CD1c-positive myeloid dendritic cell (primary cell): ENCODE measurements around the gene TMEM259.
"Not testable (repeated sequence)": the region's sequence is repeated elsewhere in the genome, so short reads cannot be mapped to it uniquely, and the experiment has no call there.

ENCODE experiments used
- DNase-seq: peaks from one replicate; pipeline ENCODE4 v3.0.0-alpha.2; 2016; ENCODE audit errors: extremely low spot score

TMEM259 gene

GRCh38 chr19:1040476-1041271, 19.8 kb upstream of the TMEM259 start:
- DNase-seq: peak; percentile 90

GRCh38 chr19:1039646-1040475, 18.9 kb upstream of the TMEM259 start, which contains the start of gene ABCA7:
Gene ABCA7, plus strand, starts transcription at chr19:1040107. Its CDS starts 1,255 bp downstream, at chr19:1041362.
- peak; percentile 98 for DNase-seq

- DNase-seq: no peak
Measured at GRCh38 chr19:1038978-1039645, 18.2 kb upstream of the TMEM259 start.

GRCh38 chr19:1037621-1038064, 16.7 kb upstream of the TMEM259 start:
- no peak for DNase-seq

- DNase-seq: no peak
Measured at GRCh38 chr19:1035998-1036621, 15.2 kb upstream of the TMEM259 start.

- DNase-seq: no peak
Measured at GRCh38 chr19:1032264-1032867, 11.4 kb upstream of the TMEM259 start.

GRCh38 chr19:1028062-1028926, 7.4 kb upstream of the TMEM259 start:
- DNase-seq: peak; percentile 59

- no peak for DNase-seq
Measured at GRCh38 chr19:1027650-1028061, 6.7 kb upstream of the TMEM259 start.

- peak; percentile 54 for DNase-seq
Measured at GRCh38 chr19:1026783-1027649, 6.1 kb upstream of the TMEM259 start.

- peak; percentile 86 for DNase-seq
Measured at GRCh38 chr19:1025960-1026782, 5.2 kb upstream of the TMEM259 start, which contains the start of gene CNN2. Gene CNN2, plus strand, starts transcription at chr19:1026608. Its CDS starts 54 bp downstream, at chr19:1026662.

- peak; percentile 47 for DNase-seq
Measured at GRCh38 chr19:1025080-1025479, 4.2 kb upstream of the TMEM259 start.

- not testable (repeated sequence) for DNase-seq
Measured at GRCh38 chr19:1023883-1024188, 2.9 kb upstream of the TMEM259 start.

- DNase-seq: no peak
Measured at GRCh38 chr19:1019980-1020867, 699 bp downstream of the TMEM259 start.

GRCh38 chr19:1019616-1019961, 1.3 kb downstream of the TMEM259 start:
- no peak for DNase-seq

- DNase-seq: no peak
Measured at GRCh38 chr19:1018932-1019615, 1.8 kb downstream of the TMEM259 start.

- DNase-seq: no peak
Measured at GRCh38 chr19:1018393-1018792, 2.5 kb downstream of the TMEM259 start.

- no peak for DNase-seq
Measured at GRCh38 chr19:1017906-1018305, 3.0 kb downstream of the TMEM259 start.
